Duodenal mucosa (tissue), 2 donors: ENCODE results near the gene GEN1.

ENCODE experiments used
- H3K27ac ChIP-seq: one replicate; pipeline ENCODE4 v1.7.0; 2013; ENCODE audit warnings: low read depth, low read length
- H3K27me3 ChIP-seq, 2 donors: one replicate each; pipeline ENCODE4 v1.7.0; 2013; ENCODE audit warnings: low read length in 2 of 2, control low read depth in 1 of 2; ENCODE audit not compliant: insufficient read depth in 2 of 2, control insufficient read depth in 1 of 2
- H3K36me3 ChIP-seq, 2 donors: one replicate each; pipeline ENCODE4 v1.7.0; 2013; ENCODE audit warnings: low read length in 2 of 2, control low read depth in 1 of 2; ENCODE audit not compliant: insufficient read depth in 2 of 2, control insufficient read depth in 1 of 2
- H3K4me1 ChIP-seq, 2 donors: one replicate each; pipeline ENCODE4 v1.7.0; 2013; ENCODE audit warnings: low read length in 2 of 2, control low read depth in 1 of 2; ENCODE audit not compliant: insufficient read depth in 2 of 2, control insufficient read depth in 1 of 2
- H3K4me3 ChIP-seq, 2 donors: one replicate each; pipeline ENCODE4 v1.7.0; 2013; ENCODE audit warnings: low read length in 2 of 2, low read depth in 1 of 2
- H3K9ac ChIP-seq, 2 donors: one replicate each; pipeline ENCODE4 v1.7.0; 2013; ENCODE audit warnings: low read length in 2 of 2, low read depth in 1 of 2
- H3K9me3 ChIP-seq, 2 donors: one replicate each; pipeline ENCODE4 v1.7.0; 2013; ENCODE audit warnings: low read length in 2 of 2, control low read depth in 1 of 2; ENCODE audit not compliant: control insufficient read depth in 1 of 2

The GEN1 gene

DNA sequence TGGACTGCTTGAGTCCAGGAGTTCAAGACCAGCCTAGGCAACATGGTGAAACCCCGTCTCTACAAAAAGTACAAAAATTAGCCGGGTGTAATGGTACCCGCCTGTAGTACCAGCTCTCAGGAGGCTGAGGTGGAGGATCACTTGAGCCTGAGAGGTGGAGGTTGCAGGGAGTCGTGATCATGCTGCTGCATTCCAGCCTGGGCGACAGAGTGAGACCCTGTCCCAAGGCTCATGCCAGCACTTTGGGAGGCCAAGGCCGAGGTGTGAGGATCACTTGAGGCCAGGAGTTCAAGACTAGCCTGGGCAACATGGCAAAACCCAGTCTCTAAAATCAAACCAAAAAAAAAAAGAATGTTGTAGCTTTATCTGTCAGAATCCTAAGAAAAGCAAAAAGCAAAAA, 25.7 kb upstream of the GEN1 start:
- Histone ChIP-seq H3K36me3 (peaks cover 4 to 35% of the 10 kb centered on the region in 2 donors), H3K27ac (no peak overlapping the region), H3K9ac (no peak overlapping the region), H3K4me1 (no peaks in the 10 kb centered on the region), H3K4me3 (no peak overlapping the region), H3K9me3 (no peaks in the 10 kb centered on the region), H3K27me3 (no peaks in the 10 kb centered on the region)

DNA sequence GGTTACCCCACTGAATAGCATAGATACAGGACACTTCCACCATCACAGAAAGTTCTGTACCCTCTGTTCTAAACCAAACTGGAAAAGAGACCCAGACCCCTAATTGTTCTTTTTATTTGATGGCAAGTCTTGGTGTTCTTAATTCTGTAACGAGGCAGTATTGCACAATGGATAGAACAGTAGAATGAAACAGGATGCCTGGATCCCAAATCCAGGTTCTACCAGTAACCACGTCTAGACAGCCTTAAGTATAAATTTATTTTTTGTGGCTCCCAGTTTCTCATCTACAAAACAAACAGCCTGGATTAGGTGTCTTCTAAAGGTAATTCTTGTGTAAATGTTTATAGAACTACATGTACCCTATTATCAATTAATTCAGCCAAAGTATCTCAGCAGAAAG, 24.1 kb upstream of the GEN1 start:
- Histone ChIP-seq H3K9ac (no peak overlapping the region), H3K27ac (no peak overlapping the region), H3K27me3 (no peaks in the 10 kb centered on the region), H3K9me3 (no peaks in the 10 kb centered on the region), H3K4me3 (no peak overlapping the region), H3K4me1 (no peaks in the 10 kb centered on the region), H3K36me3 (peaks cover 7 to 32% of the 10 kb centered on the region in 2 donors)

DNA sequence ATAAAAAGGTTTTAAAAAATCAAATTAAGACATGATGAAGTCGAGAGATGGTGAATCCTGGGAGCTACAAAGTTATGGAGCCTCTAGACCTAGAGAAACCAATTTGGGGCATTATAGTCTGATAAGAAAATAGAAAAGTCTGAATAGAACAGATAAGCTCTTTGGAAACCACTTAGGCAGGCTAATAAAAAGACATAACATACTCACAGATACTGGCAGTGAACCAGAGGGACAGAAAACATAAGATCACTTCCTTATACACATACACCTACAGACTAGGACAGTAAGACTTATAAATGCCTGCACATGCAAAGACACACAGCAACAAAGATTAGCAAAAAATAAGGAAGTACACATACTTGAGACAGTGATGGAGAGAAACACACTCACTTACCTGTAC, 20.3 kb upstream of the GEN1 start:
- Histone ChIP-seq H3K27me3 (no peaks in the 10 kb centered on the region), H3K4me1 (no peaks in the 10 kb centered on the region), H3K9me3 (no peaks in the 10 kb centered on the region), H3K36me3 (peaks cover 21 to 47% of the 10 kb centered on the region in 2 donors), H3K4me3 (no peak overlapping the region), H3K27ac (no peak overlapping the region), H3K9ac (no peak overlapping the region)

DNA sequence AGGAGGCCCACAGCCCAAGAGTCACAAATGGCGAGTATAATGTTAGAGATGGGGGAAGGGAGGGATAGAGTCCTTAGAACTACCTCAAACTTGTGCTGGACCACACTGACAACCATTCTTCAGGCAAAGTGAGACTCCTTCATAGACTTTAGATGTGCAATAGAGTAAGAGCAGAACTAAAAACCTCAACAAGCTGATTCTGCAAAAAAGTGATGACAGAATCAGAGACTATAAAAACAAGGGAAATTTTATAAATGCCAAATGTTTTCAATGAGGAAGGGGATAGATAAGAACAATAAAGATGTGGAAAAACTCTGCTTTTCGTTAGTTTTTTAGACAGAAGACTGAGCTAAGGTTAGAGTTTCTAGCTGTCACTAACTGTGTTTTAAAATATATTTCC, 18.1 kb upstream of the GEN1 start:
- Histone ChIP-seq H3K9ac (no peak overlapping the region), H3K9me3 (no peaks in the 10 kb centered on the region), H3K27me3 (no peaks in the 10 kb centered on the region), H3K36me3 (peaks cover 21 to 47% of the 10 kb centered on the region in 2 donors), H3K4me1 (no peaks in the 10 kb centered on the region), H3K27ac (no peak overlapping the region), H3K4me3 (no peak overlapping the region)

DNA sequence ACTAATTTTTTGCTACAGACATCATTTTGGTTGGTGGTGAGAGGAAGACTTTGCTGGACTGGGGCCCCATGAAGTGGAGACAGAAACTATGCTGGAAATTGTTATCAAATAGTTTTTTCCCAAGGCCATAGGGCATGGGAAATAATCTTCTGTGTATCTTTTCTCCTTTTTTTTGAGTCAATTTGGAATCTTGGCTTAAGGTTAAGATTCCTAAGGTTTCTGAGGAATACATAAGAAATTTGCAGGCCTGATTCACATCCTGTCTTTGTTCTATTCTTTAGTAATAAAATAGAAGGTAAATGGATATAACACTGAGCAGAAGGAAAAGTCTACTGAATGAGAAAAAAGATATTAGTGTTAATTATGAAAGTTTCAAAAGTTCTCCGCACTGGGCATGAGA, 16.9 kb upstream of the GEN1 start:
- no peaks in the 10 kb centered on the region for H3K27me3 ChIP-seq
- H3K9me3 ChIP-seq, result no peaks in the 10 kb centered on the region
- no peak overlapping the region for H3K9ac ChIP-seq
- no peaks in the 10 kb centered on the region for H3K4me1 ChIP-seq
- H3K27ac ChIP-seq, result no peak overlapping the region
- no peak overlapping the region for H3K4me3 ChIP-seq
- H3K36me3 ChIP-seq, result peaks cover 21 to 36% of the 10 kb centered on the region in 2 donors

DNA sequence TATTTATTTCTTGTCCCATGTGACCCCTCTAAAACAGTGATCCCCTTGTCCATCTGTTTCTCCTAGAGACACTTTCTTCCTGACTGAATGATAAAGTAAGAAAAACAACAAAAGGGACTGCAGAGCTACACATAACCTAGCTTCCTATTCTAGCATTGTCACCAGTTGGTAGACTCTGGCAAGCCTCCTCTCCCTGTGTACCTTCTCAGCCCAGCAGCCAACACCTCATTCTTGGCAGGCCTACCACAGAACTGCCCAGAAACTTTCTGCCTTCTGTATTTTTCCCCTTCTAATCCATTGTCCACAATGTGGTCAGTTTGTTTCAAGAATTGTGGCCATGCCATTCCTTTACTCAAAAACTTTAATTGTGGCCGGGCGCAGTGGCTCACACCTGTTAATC, 13.7 kb upstream of the GEN1 start:
- no peak overlapping the region for H3K4me3 ChIP-seq
- no peaks in the 10 kb centered on the region for H3K9me3 ChIP-seq
- H3K27ac ChIP-seq, result no peak overlapping the region
- H3K27me3 ChIP-seq, result no peaks in the 10 kb centered on the region
- no peaks in the 10 kb centered on the region for H3K4me1 ChIP-seq
- H3K36me3 ChIP-seq, result peaks cover 15 to 33% of the 10 kb centered on the region in 2 donors
- no peak overlapping the region for H3K9ac ChIP-seq

DNA sequence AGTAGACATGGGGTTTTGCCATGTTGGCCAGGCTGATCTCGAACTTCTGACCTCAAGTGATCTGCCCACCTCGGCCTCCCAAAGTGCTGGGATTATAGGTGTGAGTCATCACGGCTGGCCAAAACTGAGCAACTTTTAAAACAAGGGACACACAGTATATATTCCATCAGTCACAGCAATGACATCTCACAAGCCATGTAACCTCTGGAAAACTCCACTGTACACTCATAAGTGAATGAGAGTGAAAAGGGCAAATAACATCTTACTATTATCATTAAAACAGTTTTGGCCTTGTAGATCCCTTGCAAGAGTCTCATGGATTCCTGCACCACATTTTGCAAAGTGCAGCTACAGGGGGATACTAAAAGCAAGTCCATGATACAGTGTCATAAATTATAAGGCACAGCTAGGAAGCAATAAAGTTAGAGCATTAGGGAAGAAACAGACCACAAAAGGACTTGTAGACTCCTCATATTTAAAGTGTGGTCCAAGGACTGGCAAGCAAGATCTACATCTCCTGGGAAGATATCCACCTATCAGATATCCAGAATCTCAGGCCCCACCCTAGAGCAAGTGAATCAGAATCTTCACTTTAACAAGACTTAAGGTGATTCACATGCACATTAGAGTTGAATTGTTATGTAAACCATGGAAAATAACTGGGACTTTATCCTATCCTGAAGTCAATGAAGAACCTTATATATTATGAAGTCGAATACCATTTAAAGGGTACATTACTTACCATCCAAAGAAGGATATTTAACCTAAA, 6.1 kb upstream of the GEN1 start:
- Histone ChIP-seq H3K4me1 (peaks cover 7 to 16% of the 10 kb centered on the region in 2 donors), H3K9ac (no peak overlapping the region), H3K27ac (no peak overlapping the region), H3K36me3 (peaks cover 3 to 6% of the 10 kb centered on the region in 2 donors), H3K27me3 (no peaks in the 10 kb centered on the region), H3K9me3 (no peaks in the 10 kb centered on the region), H3K4me3 (no peak overlapping the region)

DNA sequence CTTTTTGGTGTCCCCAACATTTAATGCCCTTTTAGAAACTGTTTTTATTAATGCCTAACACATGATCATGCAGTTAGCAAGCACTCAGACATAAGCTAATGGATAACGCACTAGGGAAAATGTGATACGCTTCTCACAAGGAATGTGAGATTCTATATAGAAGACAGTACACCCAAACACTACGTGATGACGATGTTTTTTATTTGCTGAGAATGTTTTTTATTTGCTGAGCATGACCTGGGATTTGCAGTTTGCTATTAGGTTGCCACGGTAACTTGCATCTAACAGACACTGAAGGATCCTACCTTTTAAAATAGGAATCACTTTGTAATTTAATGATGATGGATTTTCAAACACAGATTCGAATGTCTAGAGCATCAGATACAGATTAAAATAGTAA, 5.2 kb upstream of the GEN1 start:
- Histone ChIP-seq H3K9me3 (no peaks in the 10 kb centered on the region), H3K9ac (no peak overlapping the region), H3K27me3 (no peaks in the 10 kb centered on the region), H3K4me1 (peaks cover 8 to 16% of the 10 kb centered on the region in 2 donors), H3K4me3 (no peak overlapping the region), H3K36me3 (peaks cover 0 to 4% of the 10 kb centered on the region in 2 donors), H3K27ac (no peak overlapping the region)

DNA sequence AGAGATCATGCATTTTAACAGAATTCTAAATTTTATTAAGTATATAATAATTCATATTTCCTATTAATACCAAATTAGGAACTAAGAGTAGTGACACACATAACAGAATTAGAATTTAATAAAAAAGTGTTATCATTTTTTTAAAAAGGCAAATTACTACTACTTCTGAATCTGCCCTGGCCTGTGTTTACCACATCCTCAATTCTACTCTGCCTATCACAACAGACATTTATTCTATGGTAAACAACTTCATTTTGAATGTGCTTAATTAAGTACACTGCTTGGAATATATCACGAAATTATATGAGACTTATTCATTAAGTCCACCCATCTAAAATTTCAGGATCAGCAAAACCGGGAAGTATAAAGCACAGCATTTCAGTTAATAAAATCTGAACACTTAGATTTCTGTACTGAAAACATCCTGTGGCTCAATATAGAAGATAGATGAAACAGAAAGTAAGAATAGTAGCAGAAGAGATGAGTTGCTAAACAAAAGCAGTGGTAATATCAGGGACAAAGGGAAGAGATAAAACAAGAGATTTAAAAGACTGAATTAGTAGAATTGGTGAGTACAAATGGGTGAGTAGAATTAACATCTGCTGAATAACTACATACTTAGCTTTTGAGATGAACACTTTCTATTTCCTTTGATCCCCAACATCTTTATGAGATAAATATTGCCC, 4.0 kb upstream of the GEN1 start:
- H3K9ac ChIP-seq, result no peak overlapping the region
- H3K4me3 ChIP-seq, result no peak overlapping the region
- H3K27me3 ChIP-seq, result no peaks in the 10 kb centered on the region
- H3K4me1 ChIP-seq, result peaks cover 14 to 22% of the 10 kb centered on the region in 2 donors
- H3K36me3 ChIP-seq, result no peaks in the 10 kb centered on the region
- H3K27ac ChIP-seq, result no peak overlapping the region
- no peaks in the 10 kb centered on the region for H3K9me3 ChIP-seq

DNA sequence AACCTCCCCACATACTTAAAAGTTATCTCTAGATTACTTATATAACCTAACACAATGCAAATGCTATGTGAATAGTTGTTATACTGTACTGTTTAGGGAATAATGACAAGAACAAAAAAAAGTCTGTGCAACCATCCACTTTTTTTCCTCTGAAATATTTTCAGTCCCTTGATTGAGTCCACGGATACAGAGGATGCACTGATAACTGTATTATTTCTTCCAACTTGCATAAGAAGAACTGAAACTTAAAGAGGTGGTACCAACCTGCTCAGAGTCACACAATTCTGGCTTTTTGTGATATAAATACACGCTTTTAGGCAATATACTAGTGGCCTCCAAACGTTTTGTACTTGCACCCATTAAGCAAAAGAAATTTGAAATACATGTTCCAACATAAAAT, 1.7 kb upstream of the GEN1 start:
- peak overlapping the region; percentile 85 to 89 for H3K4me3 ChIP-seq
- H3K9me3 ChIP-seq, result no peaks in the 10 kb centered on the region
- H3K36me3 ChIP-seq, result no peaks in the 10 kb centered on the region
- peaks cover 17 to 26% of the 10 kb centered on the region in 2 donors for H3K4me1 ChIP-seq
- peak overlapping the region in 1 of 2 donors; percentile 79 for H3K9ac ChIP-seq
- H3K27ac ChIP-seq, result no peak overlapping the region
- H3K27me3 ChIP-seq, result no peaks in the 10 kb centered on the region
